ENCODE measurements around the gene RND3. TPM values are rescaled to one million over a fixed set of nuclear protein-coding genes. Genes with fewer than 3 reads are reported as not detected.

The RND3 gene
- total and polyA plus RNA-seq, 2 of the 13 experiments (the other 11 are each of a cell fraction or from before 2014, with no cell fraction given): 0.13 to 0.42 TPM

DNA sequence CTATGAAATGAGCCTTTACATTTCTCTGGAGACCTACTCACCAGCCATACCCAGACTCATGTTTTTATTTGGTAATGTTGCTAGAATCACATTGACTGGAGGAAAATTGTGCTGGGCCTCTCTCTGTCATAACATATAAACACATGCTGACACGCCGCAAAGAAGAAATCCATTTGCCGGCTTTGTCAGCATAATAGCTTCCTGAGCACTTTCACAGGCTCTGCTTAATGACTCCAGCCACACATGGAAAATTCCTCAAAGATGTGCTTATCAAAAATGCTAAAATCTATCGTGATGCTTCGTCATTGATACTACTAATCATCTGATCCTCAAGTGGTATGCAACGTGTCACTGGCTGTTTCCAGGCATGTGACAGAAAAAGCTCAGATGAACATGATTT is 63.1 kb downstream of the RND3 start:
- ATAC-seq: no peak
- H3K27me3 ChIP-seq (ENCODE audit: control insufficient read depth in 1 of 2, insufficient read depth in 2 of 2, low read length in 2 of 2): no peaks in the 10 kb centered on the region
- 32% methylated on average over 6 of the region's 6 CpGs for WGBS (ENCODE audit: low lambda C conversion rate)
- in situ Hi-C loops (cut with HindIII; ENCODE audit: extremely low pct_ligation_motif_present, low pct_unique_long_range_greater_than_20kb) (no loop called here), intact Hi-C loops (cut with micrococcal nuclease; ENCODE audit: unreplicated experiment) (no loop called here)
- TF ChIP-seq, protein P1, sequence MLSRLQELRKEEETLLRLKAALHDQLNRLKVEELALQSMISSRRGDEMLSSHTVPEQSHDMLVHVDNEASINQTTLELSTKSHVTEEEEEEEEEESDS (CRISPR knock-in tag; IDR thresholded peaks at IDR 0.05; ENCODE audit: borderline replicate concordance): no peak
- TF ChIP-seq, protein P2, sequence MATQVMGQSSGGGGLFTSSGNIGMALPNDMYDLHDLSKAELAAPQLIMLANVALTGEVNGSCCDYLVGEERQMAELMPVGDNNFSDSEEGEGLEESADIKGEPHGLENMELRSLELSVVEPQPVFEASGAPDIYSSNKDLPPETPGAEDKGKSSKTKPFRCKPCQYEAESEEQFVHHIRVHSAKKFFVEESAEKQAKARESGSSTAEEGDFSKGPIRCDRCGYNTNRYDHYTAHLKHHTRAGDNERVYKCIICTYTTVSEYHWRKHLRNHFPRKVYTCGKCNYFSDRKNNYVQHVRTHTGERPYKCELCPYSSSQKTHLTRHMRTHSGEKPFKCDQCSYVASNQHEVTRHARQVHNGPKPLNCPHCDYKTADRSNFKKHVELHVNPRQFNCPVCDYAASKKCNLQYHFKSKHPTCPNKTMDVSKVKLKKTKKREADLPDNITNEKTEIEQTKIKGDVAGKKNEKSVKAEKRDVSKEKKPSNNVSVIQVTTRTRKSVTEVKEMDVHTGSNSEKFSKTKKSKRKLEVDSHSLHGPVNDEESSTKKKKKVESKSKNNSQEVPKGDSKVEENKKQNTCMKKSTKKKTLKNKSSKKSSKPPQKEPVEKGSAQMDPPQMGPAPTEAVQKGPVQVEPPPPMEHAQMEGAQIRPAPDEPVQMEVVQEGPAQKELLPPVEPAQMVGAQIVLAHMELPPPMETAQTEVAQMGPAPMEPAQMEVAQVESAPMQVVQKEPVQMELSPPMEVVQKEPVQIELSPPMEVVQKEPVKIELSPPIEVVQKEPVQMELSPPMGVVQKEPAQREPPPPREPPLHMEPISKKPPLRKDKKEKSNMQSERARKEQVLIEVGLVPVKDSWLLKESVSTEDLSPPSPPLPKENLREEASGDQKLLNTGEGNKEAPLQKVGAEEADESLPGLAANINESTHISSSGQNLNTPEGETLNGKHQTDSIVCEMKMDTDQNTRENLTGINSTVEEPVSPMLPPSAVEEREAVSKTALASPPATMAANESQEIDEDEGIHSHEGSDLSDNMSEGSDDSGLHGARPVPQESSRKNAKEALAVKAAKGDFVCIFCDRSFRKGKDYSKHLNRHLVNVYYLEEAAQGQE (IDR thresholded peaks at IDR 0.05; ENCODE audit: borderline replicate concordance in 1 of 2, low read depth in 1 of 2, low read length in 2 of 2): no peak
- TF ChIP-seq, protein P3, sequence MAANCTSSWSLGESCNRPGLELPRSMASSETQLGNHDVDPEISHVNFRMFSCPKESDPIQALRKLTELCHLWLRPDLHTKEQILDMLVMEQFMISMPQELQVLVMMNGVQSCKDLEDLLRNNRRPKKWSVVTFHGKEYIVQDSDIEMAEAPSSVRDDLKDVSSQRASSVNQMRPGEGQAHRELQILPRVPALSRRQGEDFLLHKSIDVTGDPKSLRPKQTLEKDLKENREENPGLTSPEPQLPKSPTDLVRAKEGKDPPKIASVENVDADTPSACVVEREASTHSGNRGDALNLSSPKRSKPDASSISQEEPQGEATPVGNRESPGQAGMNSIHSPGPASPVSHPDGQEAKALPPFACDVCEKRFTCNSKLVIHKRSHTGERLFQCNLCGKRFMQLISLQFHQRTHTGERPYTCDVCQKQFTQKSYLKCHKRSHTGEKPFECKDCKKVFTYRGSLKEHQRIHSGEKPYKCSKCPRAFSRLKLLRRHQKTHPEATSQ (CRISPR knock-in tag; IDR thresholded peaks at IDR 0.05; ENCODE audit: borderline replicate concordance): no peak
- no peak for TF ChIP-seq RFXAP (CRISPR knock-in tag; IDR thresholded peaks at IDR 0.05; ENCODE audit: borderline replicate concordance)
- TF ChIP-seq GATA4 (IDR thresholded peaks at IDR 0.05; ENCODE audit: borderline replicate concordance, low read depth): no peak
- TF ChIP-seq, protein P4, sequence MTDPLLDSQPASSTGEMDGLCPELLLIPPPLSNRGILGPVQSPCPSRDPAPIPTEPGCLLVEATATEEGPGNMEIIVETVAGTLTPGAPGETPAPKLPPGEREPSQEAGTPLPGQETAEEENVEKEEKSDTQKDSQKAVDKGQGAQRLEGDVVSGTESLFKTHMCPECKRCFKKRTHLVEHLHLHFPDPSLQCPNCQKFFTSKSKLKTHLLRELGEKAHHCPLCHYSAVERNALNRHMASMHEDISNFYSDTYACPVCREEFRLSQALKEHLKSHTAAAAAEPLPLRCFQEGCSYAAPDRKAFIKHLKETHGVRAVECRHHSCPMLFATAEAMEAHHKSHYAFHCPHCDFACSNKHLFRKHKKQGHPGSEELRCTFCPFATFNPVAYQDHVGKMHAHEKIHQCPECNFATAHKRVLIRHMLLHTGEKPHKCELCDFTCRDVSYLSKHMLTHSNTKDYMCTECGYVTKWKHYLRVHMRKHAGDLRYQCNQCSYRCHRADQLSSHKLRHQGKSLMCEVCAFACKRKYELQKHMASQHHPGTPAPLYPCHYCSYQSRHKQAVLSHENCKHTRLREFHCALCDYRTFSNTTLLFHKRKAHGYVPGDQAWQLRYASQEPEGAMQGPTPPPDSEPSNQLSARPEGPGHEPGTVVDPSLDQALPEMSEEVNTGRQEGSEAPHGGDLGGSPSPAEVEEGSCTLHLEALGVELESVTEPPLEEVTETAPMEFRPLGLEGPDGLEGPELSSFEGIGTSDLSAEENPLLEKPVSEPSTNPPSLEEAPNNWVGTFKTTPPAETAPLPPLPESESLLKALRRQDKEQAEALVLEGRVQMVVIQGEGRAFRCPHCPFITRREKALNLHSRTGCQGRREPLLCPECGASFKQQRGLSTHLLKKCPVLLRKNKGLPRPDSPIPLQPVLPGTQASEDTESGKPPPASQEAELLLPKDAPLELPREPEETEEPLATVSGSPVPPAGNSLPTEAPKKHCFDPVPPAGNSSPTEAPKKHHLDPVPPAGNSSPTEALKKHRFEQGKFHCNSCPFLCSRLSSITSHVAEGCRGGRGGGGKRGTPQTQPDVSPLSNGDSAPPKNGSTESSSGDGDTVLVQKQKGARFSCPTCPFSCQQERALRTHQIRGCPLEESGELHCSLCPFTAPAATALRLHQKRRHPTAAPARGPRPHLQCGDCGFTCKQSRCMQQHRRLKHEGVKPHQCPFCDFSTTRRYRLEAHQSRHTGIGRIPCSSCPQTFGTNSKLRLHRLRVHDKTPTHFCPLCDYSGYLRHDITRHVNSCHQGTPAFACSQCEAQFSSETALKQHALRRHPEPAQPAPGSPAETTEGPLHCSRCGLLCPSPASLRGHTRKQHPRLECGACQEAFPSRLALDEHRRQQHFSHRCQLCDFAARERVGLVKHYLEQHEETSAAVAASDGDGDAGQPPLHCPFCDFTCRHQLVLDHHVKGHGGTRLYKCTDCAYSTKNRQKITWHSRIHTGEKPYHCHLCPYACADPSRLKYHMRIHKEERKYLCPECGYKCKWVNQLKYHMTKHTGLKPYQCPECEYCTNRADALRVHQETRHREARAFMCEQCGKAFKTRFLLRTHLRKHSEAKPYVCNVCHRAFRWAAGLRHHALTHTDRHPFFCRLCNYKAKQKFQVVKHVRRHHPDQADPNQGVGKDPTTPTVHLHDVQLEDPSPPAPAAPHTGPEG (CRISPR knock-in tag; IDR thresholded peaks at IDR 0.05): no peak
- TF ChIP-seq ZNF569 (CRISPR knock-in tag; IDR thresholded peaks at IDR 0.05; ENCODE audit: borderline replicate concordance): no peak
- no peak for TF ChIP-seq KDM6A (CRISPR knock-in tag; IDR thresholded peaks at IDR 0.05; ENCODE audit: low read depth)
- TF ChIP-seq ZFX (CRISPR knock-in tag; IDR thresholded peaks at IDR 0.05; ENCODE audit: low read depth): no peak
- no peaks in the 10 kb centered on the region for H3K4me1 ChIP-seq (ENCODE audit: insufficient read depth, low read length)
- no peak for DNase-seq (ENCODE audit: low spot score)
- ChIA-PET CTCF (ENCODE audit: low intra/inter-chr PET ratio, low total read pairs) (no interaction called here), POLR2A (no interaction called here)
- H3K36me3 ChIP-seq (replicated peaks in 1 of 2; ENCODE audit: control insufficient read depth in 1 of 2, insufficient read depth in 2 of 2, low read length in 2 of 2): no peaks in the 10 kb centered on the region
- H3K9ac ChIP-seq (ENCODE audit: insufficient read depth, low read depth, low read length): no peak overlapping the region
- BruUV-seq (replicated peaks): no TSS peak
- H3K27ac ChIP-seq (ENCODE audit: extremely low read length, insufficient read depth, low read length): no peak overlapping the region
- no peaks in the 10 kb centered on the region for H3K79me2 ChIP-seq (ENCODE audit: insufficient read depth, low read length)
- H3K9me3 ChIP-seq (ENCODE audit: low read length): no peaks in the 10 kb centered on the region
- H2AFZ ChIP-seq (ENCODE audit: low read length): no peak overlapping the region
- no peak overlapping the region for H3K4me3 ChIP-seq (replicated peaks in 1 of 3; ENCODE audit: insufficient read depth in 1 of 3, low read depth in 2 of 3, low read length in 3 of 3)
- no peak for FAIRE-seq
- H4K20me1 ChIP-seq (ENCODE audit: insufficient read depth, low read length): no peaks in the 10 kb centered on the region
- H3K4me2 ChIP-seq (ENCODE audit: low read depth, low read length): no peak overlapping the region

All from HepG2 (cell line).